ENCODE results near the gene MORN3. TPM values are rescaled to one million over a fixed set of nuclear protein-coding genes. Genes with fewer than 3 reads are reported as not detected.
A peak's percentile ranks its signal among the peaks of the same experiment; 100 is the strongest.
"Not testable (repeated sequence)": the region's sequence is repeated elsewhere in the genome, so short reads cannot be mapped to it uniquely, and the experiment has no call there.

The MORN3 gene
- total and polyA plus RNA-seq, 10 of the 15 experiments (the other 5 are each of a cell fraction or from before 2014, with no cell fraction given), result 0.08 to 0.34 (median 0.17) TPM

DNA sequence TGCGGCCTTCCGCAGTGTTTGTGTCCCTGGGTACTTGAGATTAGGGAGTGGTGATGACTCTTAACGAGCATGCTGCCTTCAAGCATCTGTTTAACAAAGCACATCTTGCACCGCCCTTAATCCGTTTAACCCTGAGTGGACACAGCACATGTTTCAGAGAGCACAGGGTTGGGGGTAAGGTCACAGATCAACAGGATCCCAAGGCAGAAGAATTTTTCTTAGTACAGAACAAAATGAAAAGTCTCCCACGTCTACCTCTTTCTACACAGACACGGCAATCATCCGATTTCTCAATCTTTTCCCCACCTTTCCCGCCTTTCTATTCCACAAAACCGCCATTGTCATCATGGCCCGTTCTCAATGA lies 35.6 kb downstream of the MORN3 start:
- intact Hi-C loops (cut with micrococcal nuclease; ENCODE audit: unreplicated experiment); ATAC-seq; FAIRE-seq; H3K27me3 ChIP-seq (replicated peaks in 1 of 2; ENCODE audit: control insufficient read depth in 2 of 2, insufficient read depth in 2 of 2, low read length in 1 of 2); H3K4me3 ChIP-seq; H3K9me3 ChIP-seq (replicated peaks; ENCODE audit: control insufficient read depth, insufficient read depth, low read length); H2AFZ ChIP-seq (ENCODE audit: control insufficient read depth, low read depth, low read length); H3K27ac ChIP-seq (ENCODE audit: control insufficient read depth, insufficient read depth); H4K20me1 ChIP-seq (ENCODE audit: control insufficient read depth, insufficient read depth); H3K36me3 ChIP-seq (ENCODE audit: control insufficient read depth in 2 of 2, insufficient read depth in 2 of 2, low read length in 1 of 2); BruUV-seq (replicated peaks); SMC1A ChIA-PET (ENCODE audit: uncharacterized antibody, unreplicated experiment); H3K4me2 ChIP-seq (ENCODE audit: control insufficient read depth, insufficient read depth); in situ Hi-C loops (cut with MboI); DNase-seq (ENCODE audit: low read depth, low spot score); RAD21 ChIA-PET (ENCODE audit: unreplicated experiment); H3K9ac ChIP-seq (ENCODE audit: control insufficient read depth, insufficient read depth, low read length): not testable (repeated sequence)
- POLR2A ChIA-PET, result interaction anchor here (0.6 kb wide), 1 partner anchor 139 kb away, joined by 3 read pairs; no protein-coding TSS in a partner anchor
- H3K79me2 ChIP-seq (ENCODE audit: control insufficient read depth, insufficient read depth, low read length), result peaks cover 72% of the 10 kb centered on the region
- peaks cover 41% of the 10 kb centered on the region for H3K4me1 ChIP-seq (ENCODE audit: control insufficient read depth, insufficient read depth, low read length)
- WGBS (ENCODE audit: insufficient coverage, insufficient replicate concordance, low lambda C conversion rate, missing lambda C conversion rate), result 89% methylated on average over 3 of the region's 11 CpGs
- CTCF ChIA-PET, result interaction anchor here (0.7 kb wide), 1 partner anchor 140 kb away, joined by 3 read pairs; no protein-coding TSS in a partner anchor

DNA sequence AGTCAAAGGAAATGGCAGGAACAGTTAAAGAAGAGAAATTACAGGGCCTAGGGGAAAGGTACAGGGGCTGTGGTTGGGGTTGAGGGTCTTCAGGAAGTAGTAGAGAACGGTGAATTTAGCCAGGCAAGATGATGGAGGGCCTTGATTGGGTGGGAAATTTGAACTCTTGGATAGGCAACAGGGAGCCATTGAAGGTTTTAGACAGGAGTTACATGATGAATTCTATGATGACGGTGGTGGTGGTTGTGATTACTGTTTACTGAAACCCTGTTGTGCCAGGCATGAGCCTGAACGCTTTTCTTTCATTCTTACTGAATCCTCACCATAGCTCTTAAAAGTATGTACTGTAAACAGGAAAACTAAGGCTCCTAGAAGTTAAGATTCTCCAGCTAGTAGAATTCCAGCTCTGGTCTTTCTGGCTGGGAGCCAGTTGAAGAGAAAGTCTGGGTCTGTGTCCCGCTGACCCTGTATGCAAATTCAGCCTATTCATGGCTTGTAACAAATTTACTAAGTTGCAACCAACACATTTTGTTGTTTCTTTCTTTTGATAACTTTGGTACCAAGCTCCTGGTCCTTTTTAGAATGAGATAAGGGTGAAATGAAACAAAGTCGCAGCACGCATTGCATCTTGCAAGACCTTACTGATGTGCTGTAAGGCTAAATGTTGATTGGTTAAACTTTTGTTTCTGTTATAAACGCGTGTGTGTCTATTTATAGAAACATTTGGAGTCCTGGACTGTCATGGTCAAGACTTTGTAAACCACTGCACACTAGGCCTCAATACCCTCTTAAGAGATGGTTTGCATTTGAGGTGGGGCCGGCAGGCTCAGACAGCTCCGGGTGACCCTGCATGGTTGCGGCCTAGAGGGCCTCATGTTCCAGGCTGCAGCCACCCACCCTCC lies 37.1 kb downstream of the MORN3 start:
- peaks cover 35% of the 10 kb centered on the region for H3K4me1 ChIP-seq (ENCODE audit: control insufficient read depth, insufficient read depth, low read length)
- H2AFZ ChIP-seq (ENCODE audit: control insufficient read depth, low read depth, low read length), result no peak overlapping the region
- POLR2A ChIA-PET, result interaction anchor here (0.6 to 0.9 kb wide), 3 partner anchors 47 to 79 kb away, joined by 3 to 6 read pairs (median 3); no protein-coding TSS in a partner anchor
- ATAC-seq (no peak), DNase-seq (ENCODE audit: low read depth, low spot score) (no peak), FAIRE-seq (no peak)
- intact Hi-C loops (cut with micrococcal nuclease; ENCODE audit: unreplicated experiment) (no loop called here), in situ Hi-C loops (cut with MboI) (no loop called here)
- 54% methylated on average over 11 of the region's 11 CpGs for WGBS (ENCODE audit: insufficient coverage, insufficient replicate concordance, low lambda C conversion rate, missing lambda C conversion rate)
- CTCF ChIA-PET, result interaction anchor here (0.6 to 1.0 kb wide), 4 partner anchors 37 to 443 kb away, joined by 3 to 5 read pairs (median 4); no protein-coding TSS in a partner anchor
- peak overlapping the region; percentile 22; the same call in 1 of the 2 replicates for H3K4me3 ChIP-seq
- H3K79me2 ChIP-seq (ENCODE audit: control insufficient read depth, insufficient read depth, low read length), result peaks cover 72% of the 10 kb centered on the region
- peak overlapping the region; percentile 64 for H3K4me2 ChIP-seq (ENCODE audit: control insufficient read depth, insufficient read depth)
- H3K9me3 ChIP-seq (replicated peaks; ENCODE audit: control insufficient read depth, insufficient read depth, low read length), result no peaks in the 10 kb centered on the region
- H3K27me3 ChIP-seq (replicated peaks in 1 of 2; ENCODE audit: control insufficient read depth in 2 of 2, insufficient read depth in 2 of 2, low read length in 1 of 2), result no peaks in the 10 kb centered on the region
- no peaks in the 10 kb centered on the region; a peak in 2 of 4 replicates for H3K36me3 ChIP-seq (ENCODE audit: control insufficient read depth in 2 of 2, insufficient read depth in 2 of 2, low read length in 1 of 2)
- SMC1A ChIA-PET (ENCODE audit: uncharacterized antibody, unreplicated experiment), result interaction anchor here (0.7 to 1.7 kb wide), 3 partner anchors 37 to 81 kb away, joined by 3 to 6 read pairs (median 3); partner anchors contain the start of gene MORN3
- BruUV-seq (replicated peaks), result TSS peak; percentile 19
- RAD21 ChIA-PET (ENCODE audit: unreplicated experiment), result no interaction called here
- H3K9ac ChIP-seq (ENCODE audit: control insufficient read depth, insufficient read depth, low read length), result no peak overlapping the region
- TF ChIP-seq POU2F2 (IDR thresholded peaks at IDR 0.05; ENCODE audit: borderline replicate concordance, low read depth, low read length), result peak; percentile 29; the same call in 1 of the 3 replicates
- no peak for TF ChIP-seq NR2C2 (IDR thresholded peaks at IDR 0.05; ENCODE audit: borderline replicate concordance, control insufficient read depth, insufficient read length, low read depth)
- H4K20me1 ChIP-seq (ENCODE audit: control insufficient read depth, insufficient read depth), result no peaks in the 10 kb centered on the region
- peak overlapping the region; percentile 35 for H3K27ac ChIP-seq (ENCODE audit: control insufficient read depth, insufficient read depth)
